IMR-90 (cell line): Measurements from ENCODE around the gene CAPN8. TPM values are rescaled to one million over a fixed set of nuclear protein-coding genes. Genes with fewer than 3 reads are reported as not detected.
A peak's percentile ranks its signal among the peaks of the same experiment; 100 is the strongest.

ENCODE experiments used
- ATAC-seq: fragments of 200-7000 bp; cut with Tn5 transposase; 2 replicates; pipeline ENCODE4 v1.9.1; 2020; ENCODE audit warnings: low read depth, mild to moderate bottlenecking, moderate library complexity
- BruUV-seq: library from RNA; stranded (reverse); fragments of 400-500 nt; replicated peaks from 2 replicates; lab custom pipeline; 2021; lab: Mats Ljungman, UMichigan
- CTCF ChIA-PET: fragments of 300-600 bp; formaldehyde crosslinking; extraction: SDS; loops from one replicate; lab custom pipeline; 2021; ENCODE audit warnings: antibody characterized with exemption; lab: Yijun Ruan, JAX
- POLR2A ChIA-PET: fragments of 300-600 bp; sonication (Branson Sonifier 250); formaldehyde crosslinking; loops from one replicate; lab custom pipeline; 2022; ENCODE audit warnings: antibody characterized with exemption; ENCODE audit not compliant: unreplicated experiment; lab: Charles Lee
- DNase-seq: peaks from one replicate; pipeline ENCODE4 v3.0.0; 2013
- H2AFZ ChIP-seq: replicated peaks from 2 replicates; pipeline ENCODE3; 2013; ENCODE audit warnings: low read length, mild to moderate bottlenecking; ENCODE audit not compliant: poor library complexity
- H2AK5ac ChIP-seq: 2 replicates; pipeline ENCODE4 v1.6.1; 2013; ENCODE audit warnings: low read depth, low read length, inconsistent platforms
- H2AK9ac ChIP-seq: replicated peaks from 2 replicates; pipeline ENCODE3; 2013; ENCODE audit warnings: mild to moderate bottlenecking, low read depth, low read length, moderate library complexity; ENCODE audit not compliant: poor library complexity
- H2BK120ac ChIP-seq: 2 replicates; pipeline ENCODE4 v1.6.1; 2013; ENCODE audit warnings: low read depth, low read length, inconsistent platforms
- H2BK15ac ChIP-seq: 3 replicates; pipeline ENCODE4 v1.6.1; 2013; ENCODE audit warnings: low read depth, low read length, inconsistent platforms
- H2BK20ac ChIP-seq: 2 replicates; pipeline ENCODE4 v1.6.1; 2013; ENCODE audit warnings: low read depth, mild to moderate bottlenecking, inconsistent platforms, low read length, moderate library complexity
- H2BK5ac ChIP-seq: 2 replicates; pipeline ENCODE4 v1.6.1; 2013; ENCODE audit warnings: mild to moderate bottlenecking, low read depth, low read length, inconsistent platforms; ENCODE audit not compliant: poor library complexity, severe bottlenecking
- H3K14ac ChIP-seq: replicated peaks from 2 replicates; pipeline ENCODE4 v1.6.1; 2013; ENCODE audit warnings: low read depth, low read length, inconsistent platforms
- H3K18ac ChIP-seq: 2 replicates; pipeline ENCODE4 v1.6.1; 2013; ENCODE audit warnings: low read depth, low read length, control low read depth
- H3K23ac ChIP-seq: 2 replicates; pipeline ENCODE4 v1.6.1; 2013; ENCODE audit warnings: low read depth, low read length, inconsistent platforms
- H3K27ac ChIP-seq: 2 replicates; pipeline ENCODE4 v1.5.1; 2013; ENCODE audit warnings: mild to moderate bottlenecking, control low read depth, low read length; ENCODE audit not compliant: insufficient read depth
- H3K27me3 ChIP-seq: 2 replicates; pipeline ENCODE4 v1.6.1; 2013; ENCODE audit warnings: low read length; ENCODE audit not compliant: control insufficient read depth, insufficient read depth
- H3K36me3 ChIP-seq: 2 replicates; pipeline ENCODE4 v1.6.1; 2013; ENCODE audit warnings: low read length, mixed read lengths; ENCODE audit not compliant: control insufficient read depth, insufficient read depth
- H3K4ac ChIP-seq: 2 replicates; pipeline ENCODE4 v1.6.1; 2013; ENCODE audit warnings: low read depth, low read length, inconsistent platforms
- H3K4me1 ChIP-seq: 2 replicates; pipeline ENCODE4 v1.6.1; 2013; ENCODE audit warnings: low read length, mixed read lengths; ENCODE audit not compliant: control insufficient read depth, insufficient read depth
- H3K4me2 ChIP-seq: 2 replicates; pipeline ENCODE4 v1.6.1; 2013; ENCODE audit warnings: low read depth, mild to moderate bottlenecking, control low read depth, low read length, moderate library complexity
- H3K4me3 ChIP-seq: 2 replicates; pipeline ENCODE4 v1.5.1; 2013; ENCODE audit warnings: low read depth, mild to moderate bottlenecking, control low read depth, low read length, moderate library complexity; ENCODE audit not compliant: insufficient read depth
- H3K56ac ChIP-seq: 2 replicates; pipeline ENCODE4 v1.6.1; 2013; ENCODE audit warnings: low read length, inconsistent platforms; ENCODE audit not compliant: insufficient read depth; ENCODE audit errors: extremely low read depth
- H3K79me1 ChIP-seq, 2 experiments: 2 replicates each; pipeline ENCODE4 v1.6.1; 2013; ENCODE audit warnings: low read length in 2 of 2, inconsistent platforms in 1 of 2, low read depth in 1 of 2
- H3K9ac ChIP-seq: 2 replicates; pipeline ENCODE4 v1.6.1; 2013; ENCODE audit warnings: low read depth, low read length, control low read depth
- H3K9me1 ChIP-seq: 2 replicates; pipeline ENCODE4 v1.6.1; 2013; ENCODE audit warnings: low read length, inconsistent platforms; ENCODE audit not compliant: insufficient read depth
- H3K9me3 ChIP-seq: 2 replicates; pipeline ENCODE4 v1.6.1; 2013; ENCODE audit warnings: low read length; ENCODE audit not compliant: control insufficient read depth, insufficient read depth
- H4K20me1 ChIP-seq: 2 replicates; pipeline ENCODE4 v1.6.1; 2013; ENCODE audit warnings: low read length, inconsistent platforms; ENCODE audit not compliant: insufficient read depth
- H4K5ac ChIP-seq: 2 replicates; pipeline ENCODE4 v1.6.1; 2013; ENCODE audit warnings: mild to moderate bottlenecking, low read depth, low read length, control low read depth
- H4K8ac ChIP-seq, 2 experiments: 2 replicates each; pipeline ENCODE4 v1.6.1; 2013; ENCODE audit warnings: low read depth in 2 of 2, low read length in 2 of 2, control low read depth in 1 of 2, inconsistent platforms in 1 of 2
- H4K91ac ChIP-seq: 2 replicates; pipeline ENCODE4 v1.6.1; 2013; ENCODE audit warnings: low read depth, low read length, inconsistent platforms; ENCODE audit not compliant: insufficient read depth
- CEBPB ChIP-seq: IDR thresholded peaks from 2 replicates; pipeline ENCODE4 v1.6.1; 2012; ENCODE audit warnings: low read depth, low read length, improper control_type of control experiment
- FOS ChIP-seq: fragments of 150-350 bp; IDR thresholded peaks from 2 replicates; pipeline ENCODE4 v1.6.1; 2016; ENCODE audit warnings: low read depth, low read length
- MAZ ChIP-seq: IDR thresholded peaks from 2 replicates; pipeline ENCODE4 v1.6.1; 2012; ENCODE audit warnings: low read depth, mild to moderate bottlenecking, low read length, improper control_type of control experiment, moderate library complexity, borderline replicate concordance
- RFX5 ChIP-seq: IDR thresholded peaks from 2 replicates; pipeline ENCODE4 v1.8.0; 2012; ENCODE audit warnings: low read depth, mild to moderate bottlenecking, low read length, moderate library complexity
- WGBS, 2 experiments: methylation state at CpG; one replicate each; pipeline versions ENCODE4 v1.1.5 to v1.1.7; 2013; ENCODE audit warnings: missing lambda C conversion rate in 2 of 2; ENCODE audit not compliant: insufficient read length in 1 of 2; ENCODE audit errors: extremely low coverage in 2 of 2; 5-methylcytosine and 5-hydroxymethylcytosine counted together
- dilution Hi-C: fragments of 300-500 bp; cut with HindIII; formaldehyde crosslinking; loops from one replicate; pipeline ENCODE4 v1.14.3; 2018; ENCODE audit warnings: low sequenced_read_pairs; ENCODE audit not compliant: unreplicated experiment
- in situ Hi-C: fragments of 300-500 bp; cut with MboI; formaldehyde crosslinking; loops from 3 replicates; pipeline ENCODE4 v1.14.3; 2019; ENCODE audit warnings: low sequenced_read_pairs, inconsistent platforms, mixed read lengths
- intact Hi-C: fragments of 100-400 bp; cut with micrococcal nuclease; formaldehyde crosslinking; loops from 2 replicates; pipeline ENCODE4 v1.10.0; 2022
- polyA plus RNA-seq, 3 experiments: library from polyadenylated mRNA; depleted of rRNA; stranded (reverse); fragments of >200 nt; gene quantifications; 2 replicates each; pipeline ENCODE4 v1.2.3, GENCODE V29; 2012; ENCODE audit warnings: low replicate concordance in 1 of 3
- total RNA-seq: library from RNA; depleted of rRNA; stranded (reverse); fragments of >200 nt; gene quantifications from 2 replicates; pipeline ENCODE4 v1.2.3, GENCODE V29; 2012
- TF ChIP-seq, protein P1 (sequence below): conservative IDR thresholded peaks from 2 replicates; pipeline ENCODE4 v1.5.1; 2012; ENCODE audit warnings: mild to moderate bottlenecking, low read depth, low read length, improper control_type of control experiment

CAPN8 gene
- total and polyA plus RNA-seq, 2 of the 4 experiments (the other 2 are of a cell fraction), result not detected

GRCh38 chr1:223714849-223715603 is 49.5 kb upstream of the CAPN8 start:
- peak; percentile 38 for ATAC-seq
- in situ Hi-C loops (no loop called here), intact Hi-C loops (no loop called here), dilution Hi-C loops (no loop called here)
- Histone ChIP-seq H3K4me1 (peaks cover 36% of the 10 kb centered on the region), H3K79me1 (peaks cover 17 to 70% of the 10 kb centered on the region in 2 experiments), H3K14ac (peak overlapping the region; percentile 77), H3K9me3 (no peaks in the 10 kb centered on the region), H2BK120ac (peak overlapping the region; percentile 78), H3K4ac (peak overlapping the region; percentile 86), H2AFZ (no peak overlapping the region), H3K4me2 (peak overlapping the region; percentile 78), H2AK9ac (peak overlapping the region; percentile 77), H3K23ac (peak overlapping the region; percentile 98; the same call in 1 of the 2 replicates), H2BK20ac (peak overlapping the region; percentile 55), H2BK5ac (peak overlapping the region; percentile 83), H3K27me3 (no peaks in the 10 kb centered on the region), H4K5ac (peak overlapping the region; percentile 71), H3K4me3 (peak overlapping the region; percentile 17; the same call in 1 of the 2 replicates), H3K18ac (peak overlapping the region; percentile 73), H3K56ac (peak overlapping the region; percentile 75), H3K36me3 (peaks cover 26% of the 10 kb centered on the region), H3K27ac (peak overlapping the region; percentile 92), H3K9me1 (peaks cover 12% of the 10 kb centered on the region), H2AK5ac (peak overlapping the region; percentile 99), H4K20me1 (peaks cover 41% of the 10 kb centered on the region), H4K91ac (peak overlapping the region; percentile 88), H4K8ac (peak overlapping the region; percentile 72 to 89), H2BK15ac (peak overlapping the region; percentile 88), H3K9ac (peak overlapping the region; percentile 69)
- WGBS, 2 experiments, result 13% methylated on average over 1 of the region's 9 CpGs; no CpG with 5 or more reads in 1 of the 2 experiments
- CTCF ChIA-PET, result interaction anchor here (1.0 to 2.0 kb wide), 2 partner anchors 13 to 34 kb away, joined by 3 to 8 read pairs; no protein-coding TSS in a partner anchor
- TF ChIP-seq, protein P1, sequence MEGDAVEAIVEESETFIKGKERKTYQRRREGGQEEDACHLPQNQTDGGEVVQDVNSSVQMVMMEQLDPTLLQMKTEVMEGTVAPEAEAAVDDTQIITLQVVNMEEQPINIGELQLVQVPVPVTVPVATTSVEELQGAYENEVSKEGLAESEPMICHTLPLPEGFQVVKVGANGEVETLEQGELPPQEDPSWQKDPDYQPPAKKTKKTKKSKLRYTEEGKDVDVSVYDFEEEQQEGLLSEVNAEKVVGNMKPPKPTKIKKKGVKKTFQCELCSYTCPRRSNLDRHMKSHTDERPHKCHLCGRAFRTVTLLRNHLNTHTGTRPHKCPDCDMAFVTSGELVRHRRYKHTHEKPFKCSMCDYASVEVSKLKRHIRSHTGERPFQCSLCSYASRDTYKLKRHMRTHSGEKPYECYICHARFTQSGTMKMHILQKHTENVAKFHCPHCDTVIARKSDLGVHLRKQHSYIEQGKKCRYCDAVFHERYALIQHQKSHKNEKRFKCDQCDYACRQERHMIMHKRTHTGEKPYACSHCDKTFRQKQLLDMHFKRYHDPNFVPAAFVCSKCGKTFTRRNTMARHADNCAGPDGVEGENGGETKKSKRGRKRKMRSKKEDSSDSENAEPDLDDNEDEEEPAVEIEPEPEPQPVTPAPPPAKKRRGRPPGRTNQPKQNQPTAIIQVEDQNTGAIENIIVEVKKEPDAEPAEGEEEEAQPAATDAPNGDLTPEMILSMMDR, result 0 out of 2 replicates have a peak, but pooled peaks have one; percentile 20
- TF ChIP-seq FOS (peak; percentile 86), CEBPB (peak; percentile 98), RFX5 (no peak), MAZ (peak; percentile 98)
- no TSS peak for BruUV-seq
- POLR2A ChIA-PET, result interaction anchor here (1.4 kb wide), 2 partner anchors 9 to 14 kb away, joined by 3 to 9 read pairs; no protein-coding TSS in a partner anchor
- DNase-seq, result peak; percentile 96
